Measurements from ENCODE around the gene PCDHGA7. TPM values are rescaled to one million over a fixed set of nuclear protein-coding genes. Genes with fewer than 3 reads are reported as not detected.

PCDHGA7 gene
- total RNA-seq, 1 experiment from 2014 or later: 0.18 TPM

DNA sequence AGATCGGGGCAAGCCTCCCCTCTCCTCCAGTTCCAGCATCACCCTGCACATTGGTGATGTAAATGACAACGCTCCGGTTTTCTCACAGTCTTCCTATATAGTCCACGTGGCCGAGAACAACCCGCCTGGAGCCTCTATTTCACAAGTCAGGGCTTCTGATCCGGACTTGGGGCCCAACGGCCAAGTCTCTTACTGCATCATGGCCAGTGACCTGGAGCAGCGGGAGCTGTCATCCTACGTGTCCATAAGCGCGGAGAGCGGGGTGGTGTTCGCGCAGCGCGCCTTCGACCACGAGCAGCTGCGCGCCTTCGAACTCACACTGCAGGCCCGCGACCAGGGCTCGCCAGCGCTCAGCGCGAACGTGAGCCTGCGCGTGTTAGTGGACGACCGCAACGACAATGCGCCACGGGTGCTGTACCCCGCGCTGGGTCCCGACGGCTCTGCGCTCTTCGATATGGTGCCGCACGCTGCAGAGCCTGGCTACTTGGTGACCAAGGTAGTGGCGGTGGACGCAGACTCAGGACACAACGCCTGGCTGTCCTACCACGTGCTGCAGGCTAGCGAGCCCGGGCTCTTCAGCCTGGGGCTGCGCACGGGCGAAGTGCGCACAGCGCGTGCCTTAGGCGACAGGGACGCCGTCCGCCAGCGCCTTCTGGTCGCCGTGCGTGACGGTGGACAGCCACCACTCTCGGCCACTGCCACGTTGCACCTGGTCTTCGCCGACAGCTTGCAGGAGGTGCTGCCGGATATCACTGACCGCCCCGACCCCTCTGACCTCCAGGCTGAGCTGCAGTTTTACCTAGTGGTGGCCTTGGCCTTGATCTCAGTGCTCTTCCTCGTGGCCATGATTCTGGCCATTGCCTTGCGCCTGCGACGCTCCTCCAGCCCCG lies 6.9 kb downstream of the PCDHGA7 start:
- no peak overlapping the region for H3K27ac ChIP-seq (ENCODE audit: low read length)
- TF ChIP-seq SIN3A (IDR thresholded peaks at IDR 0.05; ENCODE audit: borderline replicate concordance, insufficient read depth, low read depth, low read length): no peak
- no peak for TF ChIP-seq POLR2AphosphoS5 (IDR thresholded peaks at IDR 0.05; ENCODE audit: low read depth, low read length)
- TF ChIP-seq, protein P1, sequence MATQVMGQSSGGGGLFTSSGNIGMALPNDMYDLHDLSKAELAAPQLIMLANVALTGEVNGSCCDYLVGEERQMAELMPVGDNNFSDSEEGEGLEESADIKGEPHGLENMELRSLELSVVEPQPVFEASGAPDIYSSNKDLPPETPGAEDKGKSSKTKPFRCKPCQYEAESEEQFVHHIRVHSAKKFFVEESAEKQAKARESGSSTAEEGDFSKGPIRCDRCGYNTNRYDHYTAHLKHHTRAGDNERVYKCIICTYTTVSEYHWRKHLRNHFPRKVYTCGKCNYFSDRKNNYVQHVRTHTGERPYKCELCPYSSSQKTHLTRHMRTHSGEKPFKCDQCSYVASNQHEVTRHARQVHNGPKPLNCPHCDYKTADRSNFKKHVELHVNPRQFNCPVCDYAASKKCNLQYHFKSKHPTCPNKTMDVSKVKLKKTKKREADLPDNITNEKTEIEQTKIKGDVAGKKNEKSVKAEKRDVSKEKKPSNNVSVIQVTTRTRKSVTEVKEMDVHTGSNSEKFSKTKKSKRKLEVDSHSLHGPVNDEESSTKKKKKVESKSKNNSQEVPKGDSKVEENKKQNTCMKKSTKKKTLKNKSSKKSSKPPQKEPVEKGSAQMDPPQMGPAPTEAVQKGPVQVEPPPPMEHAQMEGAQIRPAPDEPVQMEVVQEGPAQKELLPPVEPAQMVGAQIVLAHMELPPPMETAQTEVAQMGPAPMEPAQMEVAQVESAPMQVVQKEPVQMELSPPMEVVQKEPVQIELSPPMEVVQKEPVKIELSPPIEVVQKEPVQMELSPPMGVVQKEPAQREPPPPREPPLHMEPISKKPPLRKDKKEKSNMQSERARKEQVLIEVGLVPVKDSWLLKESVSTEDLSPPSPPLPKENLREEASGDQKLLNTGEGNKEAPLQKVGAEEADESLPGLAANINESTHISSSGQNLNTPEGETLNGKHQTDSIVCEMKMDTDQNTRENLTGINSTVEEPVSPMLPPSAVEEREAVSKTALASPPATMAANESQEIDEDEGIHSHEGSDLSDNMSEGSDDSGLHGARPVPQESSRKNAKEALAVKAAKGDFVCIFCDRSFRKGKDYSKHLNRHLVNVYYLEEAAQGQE (IDR thresholded peaks at IDR 0.05; ENCODE audit: insufficient read depth in 1 of 2, low read depth in 2 of 2, low read length in 1 of 2): no peak
- TF ChIP-seq, protein P2, sequence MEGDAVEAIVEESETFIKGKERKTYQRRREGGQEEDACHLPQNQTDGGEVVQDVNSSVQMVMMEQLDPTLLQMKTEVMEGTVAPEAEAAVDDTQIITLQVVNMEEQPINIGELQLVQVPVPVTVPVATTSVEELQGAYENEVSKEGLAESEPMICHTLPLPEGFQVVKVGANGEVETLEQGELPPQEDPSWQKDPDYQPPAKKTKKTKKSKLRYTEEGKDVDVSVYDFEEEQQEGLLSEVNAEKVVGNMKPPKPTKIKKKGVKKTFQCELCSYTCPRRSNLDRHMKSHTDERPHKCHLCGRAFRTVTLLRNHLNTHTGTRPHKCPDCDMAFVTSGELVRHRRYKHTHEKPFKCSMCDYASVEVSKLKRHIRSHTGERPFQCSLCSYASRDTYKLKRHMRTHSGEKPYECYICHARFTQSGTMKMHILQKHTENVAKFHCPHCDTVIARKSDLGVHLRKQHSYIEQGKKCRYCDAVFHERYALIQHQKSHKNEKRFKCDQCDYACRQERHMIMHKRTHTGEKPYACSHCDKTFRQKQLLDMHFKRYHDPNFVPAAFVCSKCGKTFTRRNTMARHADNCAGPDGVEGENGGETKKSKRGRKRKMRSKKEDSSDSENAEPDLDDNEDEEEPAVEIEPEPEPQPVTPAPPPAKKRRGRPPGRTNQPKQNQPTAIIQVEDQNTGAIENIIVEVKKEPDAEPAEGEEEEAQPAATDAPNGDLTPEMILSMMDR (IDR thresholded peaks at IDR 0.05): no peak
- TF ChIP-seq TCF7L2 (IDR thresholded peaks at IDR 0.05; ENCODE audit: low read depth, low read length): no peak
- no peaks in the 10 kb centered on the region for H3K27me3 ChIP-seq (ENCODE audit: control insufficient read depth, insufficient read depth, low read length)
- ATAC-seq: no peak
- no peaks in the 10 kb centered on the region for H3K4me1 ChIP-seq (ENCODE audit: control insufficient read depth, insufficient read depth, low read length)
- no peaks in the 10 kb centered on the region for H3K36me3 ChIP-seq (ENCODE audit: control insufficient read depth, insufficient read depth, low read length)
- in situ Hi-C loops (cut with HindIII; ENCODE audit: low pct_unique_long_range_greater_than_20kb, low sequenced_read_pairs) (no loop called here), intact Hi-C loops (cut with micrococcal nuclease; ENCODE audit: unreplicated experiment) (no loop called here)
- no TSS peak for BruUV-seq (replicated peaks)
- no peaks in the 10 kb centered on the region; the same call in 1 of the 2 replicates for H3K9me3 ChIP-seq (ENCODE audit: control insufficient read depth, insufficient read depth, low read depth, low read length)
- ChIA-PET CTCF (no interaction called here), POLR2A (no interaction called here)
- no peak for DNase-seq (ENCODE audit: low read depth, low spot score)
- no peak overlapping the region for H3K4me3 ChIP-seq (ENCODE audit: low read depth in 2 of 2, low read length in 2 of 2)

DNA sequence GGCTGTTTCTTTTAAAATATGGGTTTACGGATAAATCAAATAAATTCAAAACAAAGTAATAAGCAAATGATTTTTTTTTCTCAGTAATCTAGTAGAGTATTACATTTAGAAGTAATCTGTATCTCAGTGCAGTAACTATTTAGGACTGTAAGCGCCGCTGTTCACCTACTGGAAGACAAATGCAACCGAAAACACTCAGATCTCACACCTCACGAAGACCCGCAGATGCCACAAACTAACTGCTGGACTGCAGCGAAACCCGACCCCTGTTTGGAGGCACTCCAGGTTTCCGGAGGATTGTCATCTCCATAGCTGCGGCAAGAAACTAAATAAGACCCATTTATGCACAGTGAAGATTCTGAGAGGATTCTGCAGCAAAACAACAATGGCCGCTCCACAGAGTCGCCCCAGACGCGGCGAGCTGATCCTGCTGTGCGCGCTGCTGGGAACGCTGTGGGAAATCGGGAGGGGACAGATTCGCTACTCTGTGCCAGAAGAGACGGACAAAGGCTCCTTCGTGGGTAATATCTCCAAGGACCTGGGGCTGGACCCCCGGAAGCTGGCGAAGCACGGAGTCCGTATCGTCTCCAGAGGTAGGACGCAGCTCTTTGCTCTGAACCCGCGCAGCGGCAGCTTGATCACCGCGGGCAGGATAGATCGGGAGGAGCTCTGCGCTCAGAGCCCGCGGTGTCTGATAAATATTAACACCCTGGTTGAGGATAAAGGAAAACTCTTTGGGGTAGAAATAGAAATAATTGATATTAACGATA lies 10.1 kb downstream of the PCDHGA7 start, which contains the start of gene PCDHGA8:
Gene PCDHGA8 (plus strand): TSS at position 205 of the 770 bp plus-strand sequence. CDS start 181 bp downstream, at position 386.
- Histone ChIP-seq H3K4me1 (ENCODE audit: control insufficient read depth, insufficient read depth, low read length) (no peaks in the 10 kb centered on the region), H3K27ac (ENCODE audit: low read length) (no peak within 1 kb of the TSS), H3K9me3 (ENCODE audit: control insufficient read depth, insufficient read depth, low read depth, low read length) (no peaks in the 10 kb centered on the region; the same call in 1 of the 2 replicates), H3K4me3 (ENCODE audit: low read depth in 2 of 2, low read length in 2 of 2) (no peak within 1 kb of the TSS), H3K27me3 (ENCODE audit: control insufficient read depth, insufficient read depth, low read length) (no peaks in the 10 kb centered on the region; the same call in 1 of the 2 replicates), H3K36me3 (ENCODE audit: control insufficient read depth, insufficient read depth, low read length) (no peaks in the 10 kb centered on the region)
- intact Hi-C loops (cut with micrococcal nuclease; ENCODE audit: unreplicated experiment) (no loop called here), in situ Hi-C loops (cut with HindIII; ENCODE audit: low pct_unique_long_range_greater_than_20kb, low sequenced_read_pairs) (no loop called here)
- BruUV-seq (replicated peaks): no TSS peak
- ChIA-PET POLR2A (no interaction called here), CTCF (no interaction called here)
- TF ChIP-seq, protein P1 (IDR thresholded peaks at IDR 0.05; ENCODE audit: insufficient read depth in 1 of 2, low read depth in 2 of 2, low read length in 1 of 2): no peak
- TF ChIP-seq, protein P2 (IDR thresholded peaks at IDR 0.05): peak; percentile 26; the same call in 1 of the 2 replicates
- TF ChIP-seq POLR2AphosphoS5 (IDR thresholded peaks at IDR 0.05; ENCODE audit: low read depth, low read length) (no peak), SIN3A (IDR thresholded peaks at IDR 0.05; ENCODE audit: borderline replicate concordance, insufficient read depth, low read depth, low read length) (no peak), TCF7L2 (IDR thresholded peaks at IDR 0.05; ENCODE audit: low read depth, low read length) (no peak)
- ATAC-seq (no peak), DNase-seq (ENCODE audit: low read depth, low spot score) (no peak)
